Measurements from ENCODE around the gene NOL8. TPM values are rescaled to one million over a fixed set of nuclear protein-coding genes. Genes with fewer than 3 reads are reported as not detected.

The NOL8 gene
- 23.8 and 25.1 TPM in 2 replicates for total RNA-seq

GRCh38 chr9:92325269-92325990 is at the start of gene NOL8, which contains the start of gene CENPP:
Gene NOL8 (minus strand): TSS chr9:92325350. CDS start chr9:92324161, 1,189 bp downstream.
Gene CENPP (plus strand): TSS chr9:92325953.

GRCh38 chr9:92293452-92294296 is 31.5 kb downstream of the NOL8 start, which contains the start of gene IARS1:
Gene IARS1 (minus strand): TSS chr9:92293697. CDS start chr9:92289419, 4,278 bp downstream.

Other genes starting within 250 kb of the NOL8 start
- gene SPTLC1, start 209.9 kb downstream of the NOL8 start, total RNA-seq = 112 and 143 TPM in 2 replicates
- gene IARS1, start 31.7 kb downstream of the NOL8 start, total RNA-seq = 274 and 314 TPM in 2 replicates
- gene CENPP, start 603 bp upstream of the NOL8 start, total RNA-seq = 2.0 and 7.5 TPM in 2 replicates
- 0.28 TPM in 1 of 2 replicates, not detected in the other for gene OGN, start 79.2 kb upstream of the NOL8 start, total RNA-seq
- gene OMD, start 99.1 kb upstream of the NOL8 start, total RNA-seq = not detected in 2 replicates
- 1.3 and 7.3 TPM in 2 replicates for gene ASPN, start 157.2 kb upstream of the NOL8 start, total RNA-seq
- gene ECM2, start 210.6 kb upstream of the NOL8 start, total RNA-seq = 2.7 and 22.6 TPM in 2 replicates